Measurements from ENCODE around the gene SPATA31C1.

SPATA31C1 gene

GRCh38 chr9:87883274-87883673 is 34.5 kb upstream of the SPATA31C1 start:
- Mint-ChIP-seq H3K27me3 (peaks cover 1% of the 10 kb centered on the region), H3K4me1 (ENCODE audit: low read depth) (no peaks in the 10 kb centered on the region), H3K4me3 (no peak overlapping the region), H3K27ac (no peak overlapping the region), H3K36me3 (no peaks in the 10 kb centered on the region), H3K9me3 (ENCODE audit: low read depth) (no peaks in the 10 kb centered on the region)

- Mint-ChIP-seq H3K4me1 (ENCODE audit: low read depth) (no peaks in the 10 kb centered on the region), H3K9me3 (ENCODE audit: low read depth) (no peaks in the 10 kb centered on the region), H3K27me3 (no peaks in the 10 kb centered on the region), H3K27ac (no peak overlapping the region), H3K4me3 (no peak overlapping the region), H3K36me3 (no peaks in the 10 kb centered on the region)
Observed at GRCh38 chr9:87883990-87884389, 33.8 kb upstream of the SPATA31C1 start.

GRCh38 chr9:87884578-87885459 is 32.9 kb upstream of the SPATA31C1 start:
- H3K27me3 Mint-ChIP-seq = no peaks in the 10 kb centered on the region
- no peak overlapping the region for H3K27ac Mint-ChIP-seq

DNA sequence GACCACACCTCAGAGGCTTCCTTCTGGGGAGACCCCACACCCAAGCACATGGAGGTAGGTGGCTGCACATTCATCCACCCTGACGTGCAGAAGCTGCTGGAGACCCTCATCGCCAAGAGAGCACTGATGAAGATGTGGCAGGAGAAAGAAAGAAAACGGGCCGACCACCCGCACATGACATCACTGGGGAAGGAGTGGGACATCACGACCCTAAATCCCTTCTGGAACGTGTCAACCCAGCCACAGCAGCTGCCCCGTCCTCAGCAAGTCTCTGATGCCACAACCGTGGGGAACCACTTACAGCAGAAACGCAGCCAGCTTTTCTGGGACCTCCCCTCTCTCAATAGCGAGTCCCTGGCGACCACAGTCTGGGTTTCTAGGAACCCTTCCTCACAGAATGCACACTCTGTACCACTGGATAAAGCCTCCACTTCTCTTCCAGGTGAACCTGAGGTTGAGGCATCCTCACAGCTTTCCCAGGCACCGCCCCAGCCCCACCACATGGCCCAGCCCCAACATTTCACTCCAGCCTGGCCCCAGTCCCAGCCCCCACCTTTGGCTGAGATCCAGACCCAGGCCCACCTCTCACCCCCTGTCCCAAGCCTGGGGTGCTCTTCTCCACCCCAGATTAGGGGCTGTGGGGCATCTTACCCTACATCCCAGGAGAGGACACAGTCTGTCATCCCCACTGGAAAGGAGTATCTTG is 32.1 kb upstream of the SPATA31C1 start:
- Mint-ChIP-seq H3K9me3 (ENCODE audit: low read depth) (no peaks in the 10 kb centered on the region), H3K27me3 (no peaks in the 10 kb centered on the region), H3K27ac (no peak overlapping the region), H3K4me1 (ENCODE audit: low read depth) (no peaks in the 10 kb centered on the region), H3K4me3 (no peak overlapping the region), H3K36me3 (no peaks in the 10 kb centered on the region)

More at GRCh38 chr9:87884578-87885459, 32.9 kb upstream of the SPATA31C1 start:
- Mint-ChIP-seq H3K4me1 (ENCODE audit: low read depth) (no peaks in the 10 kb centered on the region), H3K9me3 (ENCODE audit: low read depth) (no peaks in the 10 kb centered on the region), H3K36me3 (no peaks in the 10 kb centered on the region), H3K4me3 (no peak overlapping the region)

DNA sequence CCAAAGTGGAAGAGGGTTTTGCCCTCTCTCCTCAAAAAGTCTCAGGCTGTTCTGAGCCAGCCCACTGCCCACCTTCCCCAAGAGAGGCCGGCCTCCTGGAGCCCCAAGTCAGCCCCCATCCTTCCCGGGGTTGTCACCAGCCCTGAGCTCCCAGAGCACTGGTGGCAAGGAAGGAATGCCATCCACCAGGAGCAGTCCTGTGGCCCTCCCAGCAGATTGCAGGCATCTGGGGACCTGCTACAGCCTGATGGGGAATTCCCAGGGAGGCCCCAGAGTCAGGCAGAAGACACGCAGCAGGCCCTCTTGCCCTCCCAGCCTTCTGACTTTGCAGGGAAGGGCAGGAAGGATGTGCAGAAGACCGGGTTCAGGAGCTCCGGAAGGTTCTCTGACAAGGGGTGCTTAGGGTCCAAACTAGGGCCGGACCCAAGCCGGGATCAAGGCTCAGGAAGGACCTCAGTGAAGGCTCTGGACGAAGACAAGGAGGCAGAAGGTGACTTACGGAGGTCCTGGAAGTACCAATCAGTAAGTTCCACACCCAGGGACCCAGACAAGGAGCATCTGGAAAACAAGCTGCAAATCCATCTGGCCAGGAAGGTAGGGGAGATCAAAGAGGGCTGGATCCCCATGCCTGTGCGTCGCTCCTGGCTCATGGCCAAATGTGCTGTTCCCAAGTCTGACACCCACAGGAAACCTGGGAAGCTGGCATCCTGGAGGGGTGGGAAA is 31.4 kb upstream of the SPATA31C1 start:
- H3K36me3 Mint-ChIP-seq = no peaks in the 10 kb centered on the region

DNA sequence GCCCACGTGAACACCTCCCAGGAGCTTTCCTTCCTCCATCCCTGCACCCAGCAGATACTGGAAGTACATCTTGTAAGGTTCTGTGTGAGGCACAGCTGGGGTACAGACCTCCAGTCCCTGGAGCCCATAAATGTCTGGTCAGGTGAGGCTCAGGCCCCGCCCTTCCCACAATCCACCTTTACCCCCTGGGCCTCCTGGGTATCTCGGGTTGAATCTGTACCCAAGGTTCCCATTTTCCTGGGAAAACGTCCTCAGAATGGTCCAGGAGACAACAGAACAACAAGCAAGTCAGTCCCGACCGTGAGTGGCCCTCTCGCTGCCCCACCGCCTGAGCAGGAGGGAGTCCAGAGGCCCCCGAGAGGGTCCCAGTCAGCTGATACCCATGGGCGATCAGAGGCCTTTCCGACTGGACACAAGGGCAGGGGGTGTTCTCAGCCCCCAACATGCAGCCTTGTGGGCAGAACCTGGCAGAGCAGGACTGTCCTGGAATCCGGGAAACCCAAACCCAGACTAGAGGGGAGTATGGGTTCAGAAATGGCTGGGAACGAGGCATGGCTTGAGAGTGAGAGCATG is 30.7 kb upstream of the SPATA31C1 start:
- Mint-ChIP-seq H3K9me3 (ENCODE audit: low read depth) (no peaks in the 10 kb centered on the region), H3K4me3 (no peak overlapping the region), H3K4me1 (ENCODE audit: low read depth) (no peaks in the 10 kb centered on the region), H3K27me3 (no peaks in the 10 kb centered on the region), H3K36me3 (no peaks in the 10 kb centered on the region), H3K27ac (no peak overlapping the region)

More for the DNA sequence above, 31.4 kb upstream of the SPATA31C1 start:
- Mint-ChIP-seq H3K4me3 (no peak overlapping the region), H3K27me3 (no peaks in the 10 kb centered on the region), H3K27ac (no peak overlapping the region), H3K9me3 (ENCODE audit: low read depth) (no peaks in the 10 kb centered on the region), H3K4me1 (ENCODE audit: low read depth) (no peaks in the 10 kb centered on the region)

- Mint-ChIP-seq H3K9me3 (ENCODE audit: low read depth) (no peaks in the 10 kb centered on the region), H3K27me3 (no peaks in the 10 kb centered on the region), H3K4me1 (ENCODE audit: low read depth) (no peaks in the 10 kb centered on the region), H3K4me3 (no peak overlapping the region), H3K27ac (no peak overlapping the region), H3K36me3 (no peaks in the 10 kb centered on the region)
Observed at GRCh38 chr9:87887661-87888480, 29.9 kb upstream of the SPATA31C1 start.

- H3K4me1 Mint-ChIP-seq (ENCODE audit: low read depth) = no peaks in the 10 kb centered on the region
- no peak overlapping the region for H3K27ac Mint-ChIP-seq
- H3K27me3 Mint-ChIP-seq = no peaks in the 10 kb centered on the region
- no peak overlapping the region for H3K4me3 Mint-ChIP-seq
- no peaks in the 10 kb centered on the region for H3K36me3 Mint-ChIP-seq
- H3K9me3 Mint-ChIP-seq (ENCODE audit: low read depth) = no peaks in the 10 kb centered on the region
Observed at GRCh38 chr9:87888501-87888900, 29.3 kb upstream of the SPATA31C1 start.

GRCh38 chr9:87889065-87889881 is 28.5 kb upstream of the SPATA31C1 start:
- H3K9me3 Mint-ChIP-seq (ENCODE audit: low read depth) = no peaks in the 10 kb centered on the region
- no peaks in the 10 kb centered on the region for H3K27me3 Mint-ChIP-seq
- no peak overlapping the region for H3K27ac Mint-ChIP-seq
- no peak overlapping the region for H3K4me3 Mint-ChIP-seq
- H3K4me1 Mint-ChIP-seq (ENCODE audit: low read depth) = no peaks in the 10 kb centered on the region
- H3K36me3 Mint-ChIP-seq = no peaks in the 10 kb centered on the region

GRCh38 chr9:87889882-87890252 is 27.9 kb upstream of the SPATA31C1 start:
- H3K9me3 Mint-ChIP-seq (ENCODE audit: low read depth) = no peaks in the 10 kb centered on the region

GRCh38 chr9:87890837-87891236 is 26.9 kb upstream of the SPATA31C1 start:
- Mint-ChIP-seq H3K27ac (no peak overlapping the region), H3K9me3 (ENCODE audit: low read depth) (no peaks in the 10 kb centered on the region), H3K4me3 (no peak overlapping the region), H3K27me3 (peaks cover 3% of the 10 kb centered on the region), H3K4me1 (ENCODE audit: low read depth) (no peaks in the 10 kb centered on the region), H3K36me3 (no peaks in the 10 kb centered on the region)

More at GRCh38 chr9:87889882-87890252, 27.9 kb upstream of the SPATA31C1 start:
- peaks cover 2% of the 10 kb centered on the region for H3K27me3 Mint-ChIP-seq
- no peak overlapping the region for H3K27ac Mint-ChIP-seq
- H3K4me3 Mint-ChIP-seq = no peak overlapping the region
- no peaks in the 10 kb centered on the region for H3K36me3 Mint-ChIP-seq
- no peaks in the 10 kb centered on the region for H3K4me1 Mint-ChIP-seq (ENCODE audit: low read depth)

- H3K9me3 Mint-ChIP-seq (ENCODE audit: low read depth) = no peaks in the 10 kb centered on the region
- H3K27me3 Mint-ChIP-seq = peaks cover 3% of the 10 kb centered on the region
- H3K4me3 Mint-ChIP-seq = no peak overlapping the region
- H3K36me3 Mint-ChIP-seq = no peaks in the 10 kb centered on the region
- no peak overlapping the region for H3K27ac Mint-ChIP-seq
- H3K4me1 Mint-ChIP-seq (ENCODE audit: low read depth) = no peaks in the 10 kb centered on the region
Observed at GRCh38 chr9:87891754-87892153, 26.0 kb upstream of the SPATA31C1 start.

DNA sequence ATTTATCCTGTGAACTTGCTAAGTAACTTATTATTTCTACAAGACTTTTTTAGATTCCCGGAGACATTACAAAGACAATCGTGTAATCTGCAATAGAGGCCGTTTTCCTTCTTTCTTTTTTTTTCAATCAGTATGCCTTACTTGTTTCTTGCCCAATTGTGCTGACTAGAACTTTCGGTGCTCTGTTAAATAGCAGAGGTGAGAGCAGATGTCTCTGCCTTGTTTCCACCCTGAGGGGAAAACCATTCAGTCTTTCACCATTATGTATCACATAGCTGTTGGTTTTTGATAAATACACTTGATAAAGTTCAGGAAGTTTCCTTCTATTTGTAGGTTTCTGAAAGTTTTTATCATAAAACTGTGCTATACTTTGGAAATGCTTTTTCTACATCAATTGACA is 24.8 kb upstream of the SPATA31C1 start:
- peaks cover 3% of the 10 kb centered on the region for H3K27me3 Mint-ChIP-seq

More for the DNA sequence above, 24.8 kb upstream of the SPATA31C1 start:
- H3K9me3 Mint-ChIP-seq (ENCODE audit: low read depth) = no peaks in the 10 kb centered on the region
- no peak overlapping the region for H3K27ac Mint-ChIP-seq
- H3K36me3 Mint-ChIP-seq = no peaks in the 10 kb centered on the region
- H3K4me1 Mint-ChIP-seq (ENCODE audit: low read depth) = no peaks in the 10 kb centered on the region
- no peak overlapping the region for H3K4me3 Mint-ChIP-seq
